SK-N-SH (cell line): ENCODE results near the gene TOR4A. TPM values are rescaled to one million over a fixed set of nuclear protein-coding genes. Genes with fewer than 3 reads are reported as not detected.

Experiments used
- CTCF ChIA-PET: fragments of 300-600, 350-600 bp; formaldehyde crosslinking; extraction: SDS; loops from one replicate; lab custom pipeline; 2021; lab: Yijun Ruan, JAX
- POLR2A ChIA-PET: fragments of 350-600 bp; sonication (Branson Sonifier 250); formaldehyde crosslinking; extraction: SDS; loops from one replicate; lab custom pipeline; 2020; ENCODE audit warnings: antibody characterized with exemption, inconsistent platforms; lab: Yijun Ruan, JAX
- DNase-seq: peaks from one replicate; pipeline ENCODE4 v3.0.0; 2012
- H2AFZ ChIP-seq: fragments of 200-600 bp; sonication (generic); 2 replicates; pipeline ENCODE4 v1.8.1; 2016; ENCODE audit warnings: antibody characterized with exemption, mild to moderate bottlenecking, low read depth
- H3F3A ChIP-seq: fragments of 200-600 bp; sonication (generic); replicated peaks from 2 replicates; pipeline ENCODE3; 2016; ENCODE audit warnings: antibody characterized with exemption, mild to moderate bottlenecking; ENCODE audit not compliant: insufficient read depth
- H3K27ac ChIP-seq, 2 experiments: fragments of 200-500 bp in 1 of 2; fragments of 200-600 bp in 1 of 2; sonication (Bioruptor generic) in 1 of 2; sonication (generic), shearing (Covaris generic) in 1 of 2; 2 replicates each; pipeline versions ENCODE4 v1.5.1 to v1.6.1; 2014 to 2016; ENCODE audit warnings: low read depth in 2 of 2, inconsistent platforms in 1 of 2, low read length in 1 of 2, mild to moderate bottlenecking in 1 of 2, mixed read lengths in 1 of 2
- H3K27me3 ChIP-seq: fragments of 200-600 bp; sonication (generic), shearing (Covaris generic); 2 replicates; pipeline ENCODE4 v1.6.1; 2016; ENCODE audit warnings: mixed run types; ENCODE audit not compliant: insufficient read depth
- H3K36me3 ChIP-seq, 2 experiments: fragments of 200-500 bp in 1 of 2; fragments of 200-600 bp in 1 of 2; sonication (Bioruptor generic) in 1 of 2; sonication (generic) in 1 of 2; replicated peaks in 1 of 2; 2 replicates each; pipeline versions ENCODE3 to v1.5.1; 2014 to 2016; ENCODE audit warnings: low read length in 1 of 2, mild to moderate bottlenecking in 1 of 2; ENCODE audit not compliant: insufficient read depth in 2 of 2, control insufficient read depth in 1 of 2
- H3K4me1 ChIP-seq, 2 experiments: fragments of 200-500 bp in 1 of 2; fragments of 200-600 bp in 1 of 2; sonication (Bioruptor generic) in 1 of 2; sonication (generic), shearing (Covaris generic) in 1 of 2; 2 replicates each; pipeline versions ENCODE4 v1.5.1 to v1.6.1; 2014 to 2016; ENCODE audit warnings: low read depth in 1 of 2, low read length in 1 of 2, mixed run types in 1 of 2; ENCODE audit not compliant: insufficient read depth in 2 of 2, control insufficient read depth in 1 of 2
- H3K4me2 ChIP-seq: fragments of 200-600 bp; sonication (generic), shearing (Covaris generic); 2 replicates; pipeline ENCODE4 v1.6.1; 2017; ENCODE audit warnings: mixed run types
- H3K4me3 ChIP-seq, 2 experiments: fragments of 200-500 bp in 1 of 2; fragments of 200-600 bp in 1 of 2; sonication (Bioruptor generic) in 1 of 2; sonication (generic), shearing (Covaris generic) in 1 of 2; 2 replicates each; pipeline versions ENCODE4 v1.5.1 to v1.8.1; 2014 to 2016; ENCODE audit warnings: low read depth in 2 of 2, inconsistent platforms in 1 of 2, low read length in 1 of 2, mild to moderate bottlenecking in 1 of 2, mixed read lengths in 1 of 2, moderate library complexity in 1 of 2
- H3K79me2 ChIP-seq: fragments of 200-600 bp; sonication (generic); 2 replicates; pipeline ENCODE4 v1.8.1; 2017; ENCODE audit warnings: mild to moderate bottlenecking; ENCODE audit not compliant: insufficient read depth
- H3K9ac ChIP-seq: fragments of 200-600 bp; sonication (generic); 2 replicates; pipeline ENCODE4 v1.6.1; 2017; ENCODE audit warnings: mixed run types
- H3K9me2 ChIP-seq: fragments of 200-600 bp; sonication (generic); 2 replicates; pipeline ENCODE4 v1.6.1; 2017; ENCODE audit warnings: mixed run types
- H3K9me3 ChIP-seq: fragments of 200-600 bp; sonication (generic); 2 replicates; pipeline ENCODE4 v1.6.1; 2017; ENCODE audit warnings: mixed run types, mild to moderate bottlenecking, moderate library complexity
- H4K20me1 ChIP-seq: fragments of 200-600 bp; sonication (generic); 2 replicates; pipeline ENCODE4 v1.6.1; 2017; ENCODE audit warnings: mild to moderate bottlenecking, mixed run types; ENCODE audit not compliant: insufficient read depth
- EP300 ChIP-seq, 2 experiments: IDR thresholded peaks; 2 replicates each; pipeline versions ENCODE4 v1.4.0 to v1.6.1; 2012; ENCODE audit warnings: borderline replicate concordance in 1 of 2, low read depth in 1 of 2, low read length in 1 of 2
- EZH2phosphoT487 ChIP-seq: fragments of 200-600 bp; sonication (generic); IDR thresholded peaks from 2 replicates; pipeline ENCODE4 v1.6.1; 2017; ENCODE audit warnings: low read depth, mixed run types, mild to moderate bottlenecking, antibody characterized with exemption, moderate library complexity, borderline replicate concordance
- FOSL2 ChIP-seq: IDR thresholded peaks from 2 replicates; pipeline ENCODE4 v1.4.0; 2012; ENCODE audit warnings: low read depth, mild to moderate bottlenecking, moderate library complexity, borderline replicate concordance
- JUND ChIP-seq: IDR thresholded peaks from 2 replicates; pipeline ENCODE4 v1.4.0; 2012
- MXI1 ChIP-seq: IDR thresholded peaks from 2 replicates; pipeline ENCODE4 v1.6.1; 2012; ENCODE audit warnings: mild to moderate bottlenecking, low read depth, low read length, improper control_type of control experiment
- NFIC ChIP-seq: IDR thresholded peaks from 2 replicates; pipeline ENCODE4 v1.4.0; 2012; ENCODE audit warnings: borderline replicate concordance
- POLR2AphosphoS5 ChIP-seq: IDR thresholded peaks from 2 replicates; pipeline ENCODE4 v1.6.1; 2012; ENCODE audit warnings: low read depth, low read length
- RCOR1 ChIP-seq: fragments of 150-350 bp; IDR thresholded peaks from 2 replicates; pipeline ENCODE4 v1.6.1; 2017; ENCODE audit warnings: antibody characterized with exemption, low read length
- SMC3 ChIP-seq: IDR thresholded peaks from 2 replicates; pipeline ENCODE4 v1.6.1; 2012; ENCODE audit warnings: low read depth, low read length, improper control_type of control experiment
- TAF1 ChIP-seq: IDR thresholded peaks from 2 replicates; pipeline ENCODE4 v1.6.1; 2012; ENCODE audit warnings: low read depth, mild to moderate bottlenecking, low read length, moderate library complexity, borderline replicate concordance
- WGBS: methylation state at CpG from one replicate; pipeline ENCODE4 v1.1.6; 2017; ENCODE audit warnings: low lambda C conversion rate; 5-methylcytosine and 5-hydroxymethylcytosine counted together
- polyA plus RNA-seq, 3 experiments: library from polyadenylated mRNA; depleted of rRNA; stranded (reverse); fragments of >200 nt; gene quantifications; 2 replicates each; pipeline ENCODE4 v1.2.3, GENCODE V29; 2012
- TF ChIP-seq, protein P1 (sequence below): fragments of 200-600 bp; sonication (generic); IDR thresholded peaks from 2 replicates; pipeline ENCODE4 v1.6.1; 2017; ENCODE audit warnings: antibody characterized with exemption, mild to moderate bottlenecking, moderate library complexity
- TF ChIP-seq, protein P2 (sequence below): IDR thresholded peaks from 2 replicates; pipeline ENCODE4 v1.4.0; 2012; ENCODE audit warnings: low read depth, borderline replicate concordance
- TF ChIP-seq, protein P3 (sequence below): fragments of 150-350 bp; IDR thresholded peaks from 2 replicates; pipeline ENCODE4 v1.6.1; 2016; ENCODE audit warnings: mild to moderate bottlenecking, low read depth, low read length
- TF ChIP-seq, protein P4 (sequence below): IDR thresholded peaks from 2 replicates; pipeline ENCODE4 v1.4.0; 2012; ENCODE audit warnings: low read depth, borderline replicate concordance
- TF ChIP-seq, protein P5 (sequence below): IDR thresholded peaks from 2 replicates; pipeline ENCODE4 v1.6.1; 2012; ENCODE audit warnings: mild to moderate bottlenecking, low read depth, low read length, moderate library complexity
- TF ChIP-seq, protein P6 (sequence below): IDR thresholded peaks from 2 replicates; pipeline ENCODE4; 2012

Gene TOR4A
- polyA plus RNA-seq, 1 of the 3 experiments (the other 2 are of a cell fraction) = 0.81 TPM

DNA sequence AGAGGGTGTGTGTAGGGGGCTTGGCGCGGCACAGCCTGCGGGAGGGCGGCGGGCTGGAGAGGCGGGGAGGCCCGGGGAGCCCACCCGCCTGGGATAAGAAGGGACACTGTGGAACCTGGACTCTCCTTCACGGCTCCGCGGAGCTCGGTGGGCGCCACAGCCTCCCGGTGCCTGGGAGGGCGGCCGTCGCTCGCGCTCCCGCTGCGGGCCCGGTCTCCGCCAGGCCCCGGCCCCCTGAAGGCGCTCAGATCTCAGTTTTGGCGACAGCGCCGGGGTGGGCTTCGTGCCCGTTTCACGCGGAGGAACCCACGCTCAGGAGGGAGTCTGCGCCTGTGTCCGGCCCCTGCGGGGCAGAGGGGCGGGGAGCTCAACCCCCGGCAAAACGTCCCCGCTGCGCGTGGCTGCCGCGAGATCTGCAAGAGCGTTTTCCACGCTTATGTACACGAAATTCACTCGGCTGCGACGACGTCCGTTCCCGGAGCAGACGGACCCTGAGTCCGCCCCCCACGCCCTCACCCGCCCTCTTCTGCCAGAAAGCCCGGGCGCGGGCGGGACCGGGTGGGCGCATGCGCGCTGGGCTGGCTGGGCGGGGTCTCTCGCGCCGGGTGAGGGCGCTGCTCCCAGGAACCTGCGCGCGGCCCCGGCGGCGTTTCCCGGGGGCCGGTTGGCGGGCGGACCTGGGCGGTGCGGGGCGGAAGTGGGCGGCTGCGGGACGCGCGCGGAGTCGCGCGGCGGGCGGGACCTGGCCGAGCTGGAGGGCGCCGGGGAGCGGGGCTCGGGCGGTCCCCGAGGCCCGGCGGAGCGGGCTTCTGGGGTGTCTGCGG lies 22.7 kb upstream of the TOR4A start, which contains the start of gene NELFB (continued):
- TF ChIP-seq, protein P1, sequence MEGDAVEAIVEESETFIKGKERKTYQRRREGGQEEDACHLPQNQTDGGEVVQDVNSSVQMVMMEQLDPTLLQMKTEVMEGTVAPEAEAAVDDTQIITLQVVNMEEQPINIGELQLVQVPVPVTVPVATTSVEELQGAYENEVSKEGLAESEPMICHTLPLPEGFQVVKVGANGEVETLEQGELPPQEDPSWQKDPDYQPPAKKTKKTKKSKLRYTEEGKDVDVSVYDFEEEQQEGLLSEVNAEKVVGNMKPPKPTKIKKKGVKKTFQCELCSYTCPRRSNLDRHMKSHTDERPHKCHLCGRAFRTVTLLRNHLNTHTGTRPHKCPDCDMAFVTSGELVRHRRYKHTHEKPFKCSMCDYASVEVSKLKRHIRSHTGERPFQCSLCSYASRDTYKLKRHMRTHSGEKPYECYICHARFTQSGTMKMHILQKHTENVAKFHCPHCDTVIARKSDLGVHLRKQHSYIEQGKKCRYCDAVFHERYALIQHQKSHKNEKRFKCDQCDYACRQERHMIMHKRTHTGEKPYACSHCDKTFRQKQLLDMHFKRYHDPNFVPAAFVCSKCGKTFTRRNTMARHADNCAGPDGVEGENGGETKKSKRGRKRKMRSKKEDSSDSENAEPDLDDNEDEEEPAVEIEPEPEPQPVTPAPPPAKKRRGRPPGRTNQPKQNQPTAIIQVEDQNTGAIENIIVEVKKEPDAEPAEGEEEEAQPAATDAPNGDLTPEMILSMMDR = no peak
- no peak for TF ChIP-seq SMC3
- no peak for TF ChIP-seq EP300 (IDR thresholded peaks at IDR 0.05; ENCODE audit: borderline replicate concordance in 1 of 2, low read depth in 1 of 2, low read length in 1 of 2)
- no peak for TF ChIP-seq JUND
- TF ChIP-seq RCOR1 = no peak
- peak; percentile 62 for TF ChIP-seq MXI1
- TF ChIP-seq, protein P2, sequence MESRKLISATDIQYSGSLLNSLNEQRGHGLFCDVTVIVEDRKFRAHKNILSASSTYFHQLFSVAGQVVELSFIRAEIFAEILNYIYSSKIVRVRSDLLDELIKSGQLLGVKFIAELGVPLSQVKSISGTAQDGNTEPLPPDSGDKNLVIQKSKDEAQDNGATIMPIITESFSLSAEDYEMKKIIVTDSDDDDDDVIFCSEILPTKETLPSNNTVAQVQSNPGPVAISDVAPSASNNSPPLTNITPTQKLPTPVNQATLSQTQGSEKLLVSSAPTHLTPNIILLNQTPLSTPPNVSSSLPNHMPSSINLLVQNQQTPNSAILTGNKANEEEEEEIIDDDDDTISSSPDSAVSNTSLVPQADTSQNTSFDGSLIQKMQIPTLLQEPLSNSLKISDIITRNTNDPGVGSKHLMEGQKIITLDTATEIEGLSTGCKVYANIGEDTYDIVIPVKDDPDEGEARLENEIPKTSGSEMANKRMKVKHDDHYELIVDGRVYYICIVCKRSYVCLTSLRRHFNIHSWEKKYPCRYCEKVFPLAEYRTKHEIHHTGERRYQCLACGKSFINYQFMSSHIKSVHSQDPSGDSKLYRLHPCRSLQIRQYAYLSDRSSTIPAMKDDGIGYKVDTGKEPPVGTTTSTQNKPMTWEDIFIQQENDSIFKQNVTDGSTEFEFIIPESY = no peak
- peak; percentile 47; the same call in 1 of the 2 replicates for TF ChIP-seq TAF1
- no peak for TF ChIP-seq NFIC
- TF ChIP-seq POLR2AphosphoS5 = peak; percentile 85; the same call in 1 of the 2 replicates
- TF ChIP-seq, all 33 proteins: peak for 8

DNA sequence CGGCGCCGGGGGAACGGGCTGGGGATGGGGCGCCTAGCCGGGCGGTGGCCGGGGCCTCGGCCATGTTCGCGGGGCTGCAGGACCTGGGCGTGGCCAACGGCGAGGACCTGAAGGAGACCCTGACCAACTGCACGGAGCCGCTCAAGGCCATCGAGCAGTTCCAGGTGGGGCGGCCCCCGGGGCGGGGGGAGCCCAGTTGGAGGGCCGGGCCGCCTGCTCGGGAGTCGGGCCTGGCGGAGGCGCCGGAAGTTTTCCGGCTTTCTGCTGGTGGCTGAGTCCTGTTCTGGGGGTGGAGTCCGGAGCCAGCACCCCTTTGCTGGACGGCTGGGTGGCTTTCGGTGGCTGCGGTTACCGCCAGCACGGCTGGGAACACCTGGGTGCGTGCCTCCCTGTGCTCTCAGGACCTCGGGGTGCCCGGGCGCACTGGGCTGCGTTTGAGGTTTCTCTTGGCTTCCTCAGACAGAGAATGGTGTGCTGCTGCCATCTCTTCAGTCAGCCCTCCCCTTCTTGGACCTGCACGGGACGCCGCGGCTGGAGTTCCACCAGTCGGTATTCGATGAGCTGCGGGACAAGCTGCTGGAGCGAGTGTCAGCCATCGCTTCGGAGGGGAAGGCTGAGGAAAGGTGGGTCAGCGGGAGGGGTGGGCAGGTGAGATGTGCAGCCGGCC lies 21.9 kb upstream of the TOR4A start:
- peak overlapping the region; percentile 94 to 96 for H3K4me3 ChIP-seq
- peak overlapping the region; percentile 95 for H3K4me2 ChIP-seq
- peaks cover 12% of the 10 kb centered on the region; the same call in 1 of the 2 replicates for H4K20me1 ChIP-seq
- no peaks in the 10 kb centered on the region for H3K27me3 ChIP-seq
- no peaks in the 10 kb centered on the region for H3F3A ChIP-seq
- H3K36me3 ChIP-seq = peaks cover 10 to 15% of the 10 kb centered on the region in 2 experiments
- no peaks in the 10 kb centered on the region for H3K9me2 ChIP-seq
- H3K4me1 ChIP-seq = peaks cover 0 to 23% of the 10 kb centered on the region in 2 experiments; a peak in 1 of 4 replicates
- peak overlapping the region; percentile 88 for H3K9ac ChIP-seq
- no peaks in the 10 kb centered on the region for H3K9me3 ChIP-seq
- peaks cover 43% of the 10 kb centered on the region for H3K79me2 ChIP-seq
- CTCF ChIA-PET = interaction anchor here (0.7 to 4.6 kb wide), 4 partner anchors 13 to 28 kb away, joined by 3 to 33 read pairs (median 6); partner anchors contain the start of genes RNF224 and TUBB4B
- POLR2A ChIA-PET = interaction anchor here (0.8 to 6.6 kb wide), 4 partner anchors 10 to 126 kb away, joined by 3 to 83 read pairs (median 4); partner anchors contain the start of gene TUBB4B
- H2AFZ ChIP-seq = peak overlapping the region; percentile 85
- 7% methylated on average over 22 of the region's 51 CpGs for WGBS
- peak overlapping the region; percentile 38 to 71; a peak in 3 of 4 replicates for H3K27ac ChIP-seq
- DNase-seq = no peak
- TF ChIP-seq, protein P3, sequence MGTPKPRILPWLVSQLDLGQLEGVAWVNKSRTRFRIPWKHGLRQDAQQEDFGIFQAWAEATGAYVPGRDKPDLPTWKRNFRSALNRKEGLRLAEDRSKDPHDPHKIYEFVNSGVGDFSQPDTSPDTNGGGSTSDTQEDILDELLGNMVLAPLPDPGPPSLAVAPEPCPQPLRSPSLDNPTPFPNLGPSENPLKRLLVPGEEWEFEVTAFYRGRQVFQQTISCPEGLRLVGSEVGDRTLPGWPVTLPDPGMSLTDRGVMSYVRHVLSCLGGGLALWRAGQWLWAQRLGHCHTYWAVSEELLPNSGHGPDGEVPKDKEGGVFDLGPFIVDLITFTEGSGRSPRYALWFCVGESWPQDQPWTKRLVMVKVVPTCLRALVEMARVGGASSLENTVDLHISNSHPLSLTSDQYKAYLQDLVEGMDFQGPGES = no peak
- TF ChIP-seq, protein P4, sequence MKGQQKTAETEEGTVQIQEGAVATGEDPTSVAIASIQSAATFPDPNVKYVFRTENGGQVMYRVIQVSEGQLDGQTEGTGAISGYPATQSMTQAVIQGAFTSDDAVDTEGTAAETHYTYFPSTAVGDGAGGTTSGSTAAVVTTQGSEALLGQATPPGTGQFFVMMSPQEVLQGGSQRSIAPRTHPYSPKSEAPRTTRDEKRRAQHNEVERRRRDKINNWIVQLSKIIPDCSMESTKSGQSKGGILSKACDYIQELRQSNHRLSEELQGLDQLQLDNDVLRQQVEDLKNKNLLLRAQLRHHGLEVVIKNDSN = no peak
- TF ChIP-seq EZH2phosphoT487 = no peak
- no peak for TF ChIP-seq FOSL2
- TF ChIP-seq, protein P5, sequence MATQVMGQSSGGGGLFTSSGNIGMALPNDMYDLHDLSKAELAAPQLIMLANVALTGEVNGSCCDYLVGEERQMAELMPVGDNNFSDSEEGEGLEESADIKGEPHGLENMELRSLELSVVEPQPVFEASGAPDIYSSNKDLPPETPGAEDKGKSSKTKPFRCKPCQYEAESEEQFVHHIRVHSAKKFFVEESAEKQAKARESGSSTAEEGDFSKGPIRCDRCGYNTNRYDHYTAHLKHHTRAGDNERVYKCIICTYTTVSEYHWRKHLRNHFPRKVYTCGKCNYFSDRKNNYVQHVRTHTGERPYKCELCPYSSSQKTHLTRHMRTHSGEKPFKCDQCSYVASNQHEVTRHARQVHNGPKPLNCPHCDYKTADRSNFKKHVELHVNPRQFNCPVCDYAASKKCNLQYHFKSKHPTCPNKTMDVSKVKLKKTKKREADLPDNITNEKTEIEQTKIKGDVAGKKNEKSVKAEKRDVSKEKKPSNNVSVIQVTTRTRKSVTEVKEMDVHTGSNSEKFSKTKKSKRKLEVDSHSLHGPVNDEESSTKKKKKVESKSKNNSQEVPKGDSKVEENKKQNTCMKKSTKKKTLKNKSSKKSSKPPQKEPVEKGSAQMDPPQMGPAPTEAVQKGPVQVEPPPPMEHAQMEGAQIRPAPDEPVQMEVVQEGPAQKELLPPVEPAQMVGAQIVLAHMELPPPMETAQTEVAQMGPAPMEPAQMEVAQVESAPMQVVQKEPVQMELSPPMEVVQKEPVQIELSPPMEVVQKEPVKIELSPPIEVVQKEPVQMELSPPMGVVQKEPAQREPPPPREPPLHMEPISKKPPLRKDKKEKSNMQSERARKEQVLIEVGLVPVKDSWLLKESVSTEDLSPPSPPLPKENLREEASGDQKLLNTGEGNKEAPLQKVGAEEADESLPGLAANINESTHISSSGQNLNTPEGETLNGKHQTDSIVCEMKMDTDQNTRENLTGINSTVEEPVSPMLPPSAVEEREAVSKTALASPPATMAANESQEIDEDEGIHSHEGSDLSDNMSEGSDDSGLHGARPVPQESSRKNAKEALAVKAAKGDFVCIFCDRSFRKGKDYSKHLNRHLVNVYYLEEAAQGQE = no peak
- TF ChIP-seq, protein P6, sequence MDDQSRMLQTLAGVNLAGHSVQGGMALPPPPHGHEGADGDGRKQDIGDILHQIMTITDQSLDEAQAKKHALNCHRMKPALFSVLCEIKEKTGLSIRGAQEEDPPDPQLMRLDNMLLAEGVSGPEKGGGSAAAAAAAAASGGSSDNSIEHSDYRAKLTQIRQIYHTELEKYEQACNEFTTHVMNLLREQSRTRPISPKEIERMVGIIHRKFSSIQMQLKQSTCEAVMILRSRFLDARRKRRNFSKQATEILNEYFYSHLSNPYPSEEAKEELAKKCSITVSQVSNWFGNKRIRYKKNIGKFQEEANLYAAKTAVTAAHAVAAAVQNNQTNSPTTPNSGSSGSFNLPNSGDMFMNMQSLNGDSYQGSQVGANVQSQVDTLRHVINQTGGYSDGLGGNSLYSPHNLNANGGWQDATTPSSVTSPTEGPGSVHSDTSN = no peak
